HepG2 (cell line): ENCODE measurements around the gene RNASE13. TPM values are rescaled to one million over a fixed set of nuclear protein-coding genes. Genes with fewer than 3 reads are reported as not detected.

ENCODE experiments used
- CENPX ChIP-seq: sonication (generic); formaldehyde crosslinking; IDR thresholded peaks from 2 replicates; pipeline ENCODE4 v1.9.0; 2021; ENCODE audit warnings: mild to moderate bottlenecking, missing genetic modification reagents, moderate library complexity
- CREM ChIP-seq, 2 experiments: sonication (generic) in 1 of 2; formaldehyde crosslinking in 1 of 2; IDR thresholded peaks; 2 replicates each; pipeline versions ENCODE4 v1.4.0 to v1.6.1; 2016 to 2020; ENCODE audit warnings: antibody characterized with exemption in 1 of 2, mild to moderate bottlenecking in 1 of 2, missing genetic modification reagents in 1 of 2
- FOSL2 ChIP-seq: sonication (generic); formaldehyde crosslinking; IDR thresholded peaks from 2 replicates; pipeline ENCODE4 v1.4.0; 2020; ENCODE audit warnings: missing genetic modification reagents
- JDP2 ChIP-seq: sonication (generic); formaldehyde crosslinking; IDR thresholded peaks from 2 replicates; pipeline ENCODE4 v1.8.1; 2022; ENCODE audit warnings: missing genetic modification reagents, borderline replicate concordance
- KAT2B ChIP-seq: fragments of 150-350 bp; IDR thresholded peaks from 2 replicates; pipeline ENCODE4 v1.6.1; 2014; ENCODE audit warnings: low read depth, low read length, borderline replicate concordance
- NFRKB ChIP-seq: fragments of 450-650 bp; IDR thresholded peaks from 2 replicates; pipeline ENCODE4 v1.6.1; 2017
- SRY ChIP-seq: sonication (generic); formaldehyde crosslinking; IDR thresholded peaks from 2 replicates; pipeline ENCODE4 v1.8.0; 2022; ENCODE audit warnings: mild to moderate bottlenecking, missing genetic modification reagents
- TBP ChIP-seq: sonication (generic); formaldehyde crosslinking; IDR thresholded peaks from 2 replicates; pipeline ENCODE4 v1.5.0; 2020; ENCODE audit warnings: missing genetic modification reagents
- ZC3H13 ChIP-seq: sonication (generic); formaldehyde crosslinking; IDR thresholded peaks from 2 replicates; pipeline ENCODE4 v1.8.1; 2023; ENCODE audit warnings: mild to moderate bottlenecking, missing genetic modification reagents, moderate library complexity
- ZNF292 ChIP-seq: sonication (generic); formaldehyde crosslinking; IDR thresholded peaks from 2 replicates; pipeline ENCODE4 v1.8.1; 2022; ENCODE audit warnings: mild to moderate bottlenecking, low read depth, missing genetic modification reagents, borderline replicate concordance
- ZNF577 ChIP-seq: sonication (generic); formaldehyde crosslinking; IDR thresholded peaks from 2 replicates; pipeline ENCODE4 v1.4.0; 2020; ENCODE audit warnings: mild to moderate bottlenecking, low read depth, missing genetic modification reagents, borderline replicate concordance
- ZNF607 ChIP-seq: sonication (generic); formaldehyde crosslinking; IDR thresholded peaks from 2 replicates; pipeline ENCODE4 v1.5.1; 2020; ENCODE audit warnings: missing genetic modification reagents, mild to moderate bottlenecking, borderline replicate concordance
- ZNF841 ChIP-seq: sonication (generic); formaldehyde crosslinking; IDR thresholded peaks from 2 replicates; pipeline ENCODE4 v1.8.1; 2023; ENCODE audit warnings: missing genetic modification reagents, borderline replicate concordance
- polyA plus RNA-seq, 8 experiments: library from polyadenylated mRNA; depleted of rRNA in 3 of 8; stranded (reverse) in 7 of 8; unstranded in 1 of 8; fragments of >200 nt; fragmentation: Illumina TruSeq in 4 of 8; extraction: Trizol in 4 of 8; gene quantifications; 2 replicates each; pipeline versions ENCODE4 v1.2.1 to v1.2.3, GENCODE V29; 2011 to 2016; ENCODE audit warnings: low read depth in 4 of 8, missing spikeins in 1 of 8, mixed read lengths in 1 of 8; ENCODE audit not compliant: insufficient read depth in 1 of 8
- total RNA-seq, 5 experiments: library from RNA; depleted of rRNA; stranded (reverse); fragments of >200 nt; fragmentation: Illumina TruSeq; extraction: Trizol; gene quantifications; 2 replicates each; pipeline ENCODE4 v1.2.3, GENCODE V29; 2016; ENCODE audit warnings: low read depth in 1 of 5
- TF ChIP-seq, protein P1 (sequence below), 2 experiments: fragments of 450-650 bp in 1 of 2; sonication (generic) in 1 of 2; formaldehyde crosslinking in 1 of 2; IDR thresholded peaks; 2 replicates each; pipeline versions ENCODE4 v1.6.1 to v1.8.0; 2016 to 2022; ENCODE audit warnings: antibody characterized with exemption in 1 of 2, mild to moderate bottlenecking in 1 of 2, missing genetic modification reagents in 1 of 2
- TF ChIP-seq, protein P2 (sequence below): sonication (generic); formaldehyde crosslinking; IDR thresholded peaks from 2 replicates; pipeline ENCODE4 v1.4.0; 2020; ENCODE audit warnings: mild to moderate bottlenecking, missing genetic modification reagents
- TF ChIP-seq, protein P3 (sequence below): sonication (generic); formaldehyde crosslinking; IDR thresholded peaks from 2 replicates; pipeline ENCODE4 v1.8.1; 2023; ENCODE audit warnings: mild to moderate bottlenecking, missing genetic modification reagents, borderline replicate concordance
- TF ChIP-seq, protein P4 (sequence below): sonication (generic); formaldehyde crosslinking; IDR thresholded peaks from 2 replicates; pipeline ENCODE4 v1.5.0; 2020; ENCODE audit warnings: missing genetic modification reagents

The RNASE13 gene
- total and polyA plus RNA-seq, 2 of the 13 experiments (the other 11 are each of a cell fraction or from before 2014, with no cell fraction given): 1.0 TPM; not detected in 1

DNA sequence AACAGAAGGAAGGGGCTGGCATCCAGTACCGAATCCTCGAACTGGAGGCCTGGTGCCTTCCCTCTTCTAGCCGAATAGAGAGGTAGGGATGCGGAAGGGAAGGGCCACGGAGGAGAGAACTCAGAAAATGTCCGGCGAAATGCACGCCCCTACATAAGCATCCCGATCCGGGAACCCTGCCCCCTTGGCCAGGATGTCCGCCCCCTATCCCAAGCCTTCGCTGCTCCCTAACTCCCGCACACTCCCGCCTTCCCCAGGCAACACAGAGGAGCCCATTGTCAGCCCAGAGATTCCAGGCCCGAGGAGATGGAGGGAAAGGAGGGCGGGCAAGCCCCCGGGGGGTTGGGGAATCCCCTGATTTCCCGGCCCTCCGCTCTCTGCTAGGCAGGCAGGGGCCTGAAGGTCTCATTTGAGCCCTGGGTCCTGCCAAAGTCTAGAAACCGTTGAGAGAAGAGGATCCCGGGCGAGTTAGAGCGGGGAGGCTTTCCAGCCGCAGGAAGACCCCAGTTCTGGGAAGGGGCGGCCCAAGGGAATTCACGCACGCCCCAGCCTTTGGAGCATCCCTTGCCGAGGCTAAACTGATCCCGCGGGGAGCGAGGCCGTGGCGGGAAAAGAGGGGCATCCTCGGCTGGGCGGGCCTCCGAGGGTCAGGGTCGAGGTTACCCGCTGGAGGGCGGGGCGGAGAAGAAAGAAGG is 34.9 kb upstream of the RNASE13 start (continued):
- TF ChIP-seq FOSL2 (no peak), ZNF841 (no peak), CREM (IDR thresholded peaks at IDR 0.05) (no peak; the same call in 1 of the 2 replicates), CREM (CRISPR knock-in tag; IDR thresholded peaks at IDR 0.05) (no peak), KAT2B (no peak), SRY (CRISPR knock-in tag) (0 out of 2 replicates have a peak, but pooled peaks have one; percentile 49), NFRKB (no peak), JDP2 (CRISPR knock-in tag) (no peak; the same call in 1 of the 2 replicates), ZNF607 (CRISPR knock-in tag) (peak; percentile 73), ZC3H13 (CRISPR knock-in tag) (peak; percentile 94), ZNF292 (CRISPR knock-in tag) (0 out of 2 replicates have a peak, but pooled peaks have one; percentile 0), ZNF577 (CRISPR knock-in tag) (no peak), TBP (CRISPR knock-in tag) (no peak), CENPX (CRISPR knock-in tag) (no peak)
- TF ChIP-seq, protein P1, sequence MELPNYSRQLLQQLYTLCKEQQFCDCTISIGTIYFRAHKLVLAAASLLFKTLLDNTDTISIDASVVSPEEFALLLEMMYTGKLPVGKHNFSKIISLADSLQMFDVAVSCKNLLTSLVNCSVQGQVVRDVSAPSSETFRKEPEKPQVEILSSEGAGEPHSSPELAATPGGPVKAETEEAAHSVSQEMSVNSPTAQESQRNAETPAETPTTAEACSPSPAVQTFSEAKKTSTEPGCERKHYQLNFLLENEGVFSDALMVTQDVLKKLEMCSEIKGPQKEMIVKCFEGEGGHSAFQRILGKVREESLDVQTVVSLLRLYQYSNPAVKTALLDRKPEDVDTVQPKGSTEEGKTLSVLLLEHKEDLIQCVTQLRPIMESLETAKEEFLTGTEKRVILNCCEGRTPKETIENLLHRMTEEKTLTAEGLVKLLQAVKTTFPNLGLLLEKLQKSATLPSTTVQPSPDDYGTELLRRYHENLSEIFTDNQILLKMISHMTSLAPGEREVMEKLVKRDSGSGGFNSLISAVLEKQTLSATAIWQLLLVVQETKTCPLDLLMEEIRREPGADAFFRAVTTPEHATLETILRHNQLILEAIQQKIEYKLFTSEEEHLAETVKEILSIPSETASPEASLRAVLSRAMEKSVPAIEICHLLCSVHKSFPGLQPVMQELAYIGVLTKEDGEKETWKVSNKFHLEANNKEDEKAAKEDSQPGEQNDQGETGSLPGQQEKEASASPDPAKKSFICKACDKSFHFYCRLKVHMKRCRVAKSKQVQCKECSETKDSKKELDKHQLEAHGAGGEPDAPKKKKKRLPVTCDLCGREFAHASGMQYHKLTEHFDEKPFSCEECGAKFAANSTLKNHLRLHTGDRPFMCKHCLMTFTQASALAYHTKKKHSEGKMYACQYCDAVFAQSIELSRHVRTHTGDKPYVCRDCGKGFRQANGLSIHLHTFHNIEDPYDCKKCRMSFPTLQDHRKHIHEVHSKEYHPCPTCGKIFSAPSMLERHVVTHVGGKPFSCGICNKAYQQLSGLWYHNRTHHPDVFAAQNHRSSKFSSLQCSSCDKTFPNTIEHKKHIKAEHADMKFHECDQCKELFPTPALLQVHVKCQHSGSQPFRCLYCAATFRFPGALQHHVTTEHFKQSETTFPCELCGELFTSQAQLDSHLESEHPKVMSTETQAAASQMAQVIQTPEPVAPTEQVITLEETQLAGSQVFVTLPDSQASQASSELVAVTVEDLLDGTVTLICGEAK (IDR thresholded peaks at IDR 0.05): no peak
- TF ChIP-seq, protein P1 (CRISPR knock-in tag; IDR thresholded peaks at IDR 0.05): no peak
- TF ChIP-seq, protein P2, sequence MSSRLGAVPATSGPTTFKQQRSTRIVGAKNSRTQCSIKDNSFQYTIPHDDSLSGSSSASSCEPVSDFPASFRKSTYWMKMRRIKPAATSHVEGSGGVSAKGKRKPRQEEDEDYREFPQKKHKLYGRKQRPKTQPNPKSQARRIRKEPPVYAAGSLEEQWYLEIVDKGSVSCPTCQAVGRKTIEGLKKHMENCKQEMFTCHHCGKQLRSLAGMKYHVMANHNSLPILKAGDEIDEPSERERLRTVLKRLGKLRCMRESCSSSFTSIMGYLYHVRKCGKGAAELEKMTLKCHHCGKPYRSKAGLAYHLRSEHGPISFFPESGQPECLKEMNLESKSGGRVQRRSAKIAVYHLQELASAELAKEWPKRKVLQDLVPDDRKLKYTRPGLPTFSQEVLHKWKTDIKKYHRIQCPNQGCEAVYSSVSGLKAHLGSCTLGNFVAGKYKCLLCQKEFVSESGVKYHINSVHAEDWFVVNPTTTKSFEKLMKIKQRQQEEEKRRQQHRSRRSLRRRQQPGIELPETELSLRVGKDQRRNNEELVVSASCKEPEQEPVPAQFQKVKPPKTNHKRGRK: no peak
- TF ChIP-seq, protein P3, sequence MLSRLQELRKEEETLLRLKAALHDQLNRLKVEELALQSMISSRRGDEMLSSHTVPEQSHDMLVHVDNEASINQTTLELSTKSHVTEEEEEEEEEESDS (CRISPR knock-in tag): no peak
- TF ChIP-seq, protein P4, sequence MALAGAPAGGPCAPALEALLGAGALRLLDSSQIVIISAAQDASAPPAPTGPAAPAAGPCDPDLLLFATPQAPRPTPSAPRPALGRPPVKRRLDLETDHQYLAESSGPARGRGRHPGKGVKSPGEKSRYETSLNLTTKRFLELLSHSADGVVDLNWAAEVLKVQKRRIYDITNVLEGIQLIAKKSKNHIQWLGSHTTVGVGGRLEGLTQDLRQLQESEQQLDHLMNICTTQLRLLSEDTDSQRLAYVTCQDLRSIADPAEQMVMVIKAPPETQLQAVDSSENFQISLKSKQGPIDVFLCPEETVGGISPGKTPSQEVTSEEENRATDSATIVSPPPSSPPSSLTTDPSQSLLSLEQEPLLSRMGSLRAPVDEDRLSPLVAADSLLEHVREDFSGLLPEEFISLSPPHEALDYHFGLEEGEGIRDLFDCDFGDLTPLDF: peak; percentile 91
